ENCODE measurements around the gene IRGM. TPM values are rescaled to one million over a fixed set of nuclear protein-coding genes. Genes with fewer than 3 reads are reported as not detected.

Gene IRGM
- total RNA-seq, 1 donor from 2014 or later: not detected

- H3K4me1 Mint-ChIP-seq (ENCODE audit: unreplicated experiment): no peaks in the 10 kb centered on the region
- DNase-seq (ENCODE audit: low spot score): no peak
- TF ChIP-seq CTCF (IDR thresholded peaks at IDR 0.05; ENCODE audit: unreplicated experiment): no peak
- no peaks in the 10 kb centered on the region for H3K36me3 Mint-ChIP-seq (ENCODE audit: low read depth, unreplicated experiment)
- peaks cover 7% of the 10 kb centered on the region for H3K9me3 Mint-ChIP-seq (ENCODE audit: unreplicated experiment)
- H3K27me3 Mint-ChIP-seq (ENCODE audit: unreplicated experiment): no peaks in the 10 kb centered on the region
- H3K4me3 Mint-ChIP-seq (ENCODE audit: unreplicated experiment): no peak overlapping the region
- H3K27ac Mint-ChIP-seq (ENCODE audit: unreplicated experiment): no peak overlapping the region
Observed at GRCh38 chr5:150860246-150860821, 14.0 kb downstream of the IRGM start.

GRCh38 chr5:150862070-150862469 lies 15.7 kb downstream of the IRGM start:
- Mint-ChIP-seq H3K4me3 (ENCODE audit: unreplicated experiment) (no peak overlapping the region), H3K27me3 (ENCODE audit: unreplicated experiment) (no peaks in the 10 kb centered on the region), H3K9me3 (ENCODE audit: unreplicated experiment) (peaks cover 7% of the 10 kb centered on the region), H3K36me3 (ENCODE audit: low read depth, unreplicated experiment) (no peaks in the 10 kb centered on the region), H3K4me1 (ENCODE audit: unreplicated experiment) (no peaks in the 10 kb centered on the region), H3K27ac (ENCODE audit: unreplicated experiment) (no peak overlapping the region)
- no peak for TF ChIP-seq CTCF (IDR thresholded peaks at IDR 0.05; ENCODE audit: unreplicated experiment)
- no peak for DNase-seq (ENCODE audit: low spot score)

GRCh38 chr5:150879358-150879757 lies 33.0 kb downstream of the IRGM start:
- Mint-ChIP-seq H3K4me1 (ENCODE audit: unreplicated experiment) (no peaks in the 10 kb centered on the region), H3K9me3 (ENCODE audit: unreplicated experiment) (peaks cover 8% of the 10 kb centered on the region), H3K27me3 (ENCODE audit: unreplicated experiment) (no peaks in the 10 kb centered on the region), H3K4me3 (ENCODE audit: unreplicated experiment) (no peak overlapping the region), H3K27ac (ENCODE audit: unreplicated experiment) (no peak overlapping the region), H3K36me3 (ENCODE audit: low read depth, unreplicated experiment) (peaks cover 7% of the 10 kb centered on the region)
- TF ChIP-seq CTCF (IDR thresholded peaks at IDR 0.05; ENCODE audit: unreplicated experiment): no peak
- no peak for DNase-seq (ENCODE audit: low spot score)

GRCh38 chr5:150895431-150896428 lies 49.4 kb downstream of the IRGM start:
- no peak for DNase-seq (ENCODE audit: low spot score)
- Mint-ChIP-seq H3K4me1 (ENCODE audit: unreplicated experiment) (no peaks in the 10 kb centered on the region), H3K27ac (ENCODE audit: unreplicated experiment) (no peak overlapping the region), H3K36me3 (ENCODE audit: low read depth, unreplicated experiment) (peaks cover 69% of the 10 kb centered on the region), H3K4me3 (ENCODE audit: unreplicated experiment) (peak overlapping the region; percentile 26), H3K9me3 (ENCODE audit: unreplicated experiment) (peaks cover 52% of the 10 kb centered on the region), H3K27me3 (ENCODE audit: unreplicated experiment) (no peaks in the 10 kb centered on the region)
- no peak for TF ChIP-seq CTCF (IDR thresholded peaks at IDR 0.05; ENCODE audit: unreplicated experiment)

Other genes with a start within 250 kb of the IRGM start
- 94.3 TPM for gene SYNPO, start 205.9 kb upstream of the IRGM start, total RNA-seq (ENCODE audit: unreplicated experiment)
- gene MYOZ3, start 185.3 kb upstream of the IRGM start, total RNA-seq (ENCODE audit: unreplicated experiment): 12.0 TPM
- 54.5 TPM for gene RBM22, start 145.5 kb upstream of the IRGM start, total RNA-seq (ENCODE audit: unreplicated experiment)
- gene DCTN4, start 87.5 kb upstream of the IRGM start, total RNA-seq (ENCODE audit: unreplicated experiment): 50.3 TPM
- gene SMIM3, start 67.8 kb upstream of the IRGM start, total RNA-seq (ENCODE audit: unreplicated experiment): 3.0 TPM
- 11.1 TPM for gene ZNF300, start 58.5 kb downstream of the IRGM start, total RNA-seq (ENCODE audit: unreplicated experiment)
- gene GPX3, start 174.1 kb downstream of the IRGM start, total RNA-seq (ENCODE audit: unreplicated experiment): 32.5 TPM
- 76.0 TPM for gene TNIP1, start 234.5 kb downstream of the IRGM start, total RNA-seq (ENCODE audit: unreplicated experiment)

Data from endothelial cell (in vitro differentiated cells).